Ovary (tissue), 3 donors: ENCODE results near the gene OSBPL5.

Experiments used
- CTCF ChIP-seq, 3 donors: fragments of 450-650 bp in 2 of 3; fragments of 200-600 bp in 1 of 3; IDR thresholded peaks; one replicate each; pipeline versions ENCODE4 v1.5.1 to v1.8.0; 2016 to 2022; ENCODE audit warnings: antibody characterized with exemption in 3 of 3, mild to moderate bottlenecking in 1 of 3
- POLR2A ChIP-seq: fragments of 450-650 bp; IDR thresholded peaks from one replicate; pipeline ENCODE4 v1.6.1; 2017; ENCODE audit warnings: antibody characterized with exemption, mild to moderate bottlenecking, moderate library complexity
- donor health status: DM: no; HTN: no; CAD: no.

- TF ChIP-seq CTCF (IDR thresholded peaks at IDR 0.05): no peak
- TF ChIP-seq POLR2A: no peak
Observed at GRCh38 chr11:3115321-3115720, 49.8 kb downstream of the OSBPL5 start.
